GM18861 (cell line): ENCODE results near the gene BAZ2A.
A peak's percentile ranks its signal among the peaks of the same experiment; 100 is the strongest.
"Not testable (repeated sequence)": the region's sequence is repeated elsewhere in the genome, so short reads cannot be mapped to it uniquely, and the experiment has no call there.

Source experiments
- ATAC-seq: cut with Tn5 transposase; IDR thresholded peaks from one replicate; pipeline ENCODE4 v1.9.1; 2021; ENCODE audit not compliant: unreplicated experiment

Gene BAZ2A

GRCh38 chr12:56599797-56600196, 30.3 kb downstream of the BAZ2A start:
- no peak for ATAC-seq

GRCh38 chr12:56599041-56599440, 31.1 kb downstream of the BAZ2A start:
- no peak for ATAC-seq

GRCh38 chr12:56596815-56597214, 33.3 kb downstream of the BAZ2A start:
- no peak for ATAC-seq

GRCh38 chr12:56593909-56594621, 36.1 kb downstream of the BAZ2A start:
- no peak for ATAC-seq

DNA sequence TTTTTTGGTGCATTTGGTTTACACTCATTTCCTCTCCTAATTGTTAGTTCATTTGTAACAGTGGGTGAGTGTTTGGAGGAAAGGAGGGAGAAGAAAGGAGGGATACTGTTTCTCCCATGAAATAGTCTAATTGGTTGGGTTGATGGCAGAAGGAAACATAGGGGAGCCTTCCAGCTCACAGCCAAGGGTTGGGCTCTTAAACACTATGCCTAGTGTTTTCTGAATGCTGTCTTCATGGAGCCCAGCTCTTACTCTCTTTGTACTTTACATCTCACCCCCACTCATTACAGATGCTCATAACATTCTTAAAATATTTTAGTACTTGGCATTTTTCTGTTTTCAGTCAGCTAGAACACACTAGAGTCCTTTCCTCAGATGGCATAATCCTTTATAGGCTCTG, 38.2 kb downstream of the BAZ2A start:
- ATAC-seq, result no peak

GRCh38 chr12:56591126-56591525, 39.0 kb downstream of the BAZ2A start:
- ATAC-seq, result no peak

DNA sequence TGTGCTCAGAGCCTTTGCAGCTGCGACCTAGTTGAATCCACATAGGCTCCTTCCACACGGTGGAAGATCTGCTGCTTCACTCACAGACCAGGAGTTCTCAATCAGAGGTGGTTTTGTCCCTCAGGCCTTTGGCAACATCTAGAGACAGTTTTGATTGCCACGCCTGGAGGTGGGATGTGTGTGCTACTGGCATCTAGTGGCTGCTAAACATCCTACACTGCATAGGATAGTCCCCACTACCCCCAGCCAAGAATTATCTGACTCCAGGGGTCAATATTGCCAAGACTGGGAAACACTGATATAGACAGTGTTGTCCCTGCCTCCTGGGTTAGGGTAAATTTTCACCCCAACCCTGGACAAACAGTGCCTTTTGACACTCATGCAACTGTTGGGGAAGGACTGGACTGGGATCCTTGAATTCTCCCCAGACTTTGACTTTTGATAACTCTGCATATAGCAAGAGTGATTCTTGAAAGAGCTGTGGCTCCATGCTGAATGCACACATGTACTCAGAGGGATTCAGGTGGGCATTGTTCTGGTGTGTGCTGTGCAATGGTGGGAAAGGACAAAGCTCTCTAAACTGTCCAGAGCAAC, 39.8 kb downstream of the BAZ2A start:
- ATAC-seq, result no peak

DNA sequence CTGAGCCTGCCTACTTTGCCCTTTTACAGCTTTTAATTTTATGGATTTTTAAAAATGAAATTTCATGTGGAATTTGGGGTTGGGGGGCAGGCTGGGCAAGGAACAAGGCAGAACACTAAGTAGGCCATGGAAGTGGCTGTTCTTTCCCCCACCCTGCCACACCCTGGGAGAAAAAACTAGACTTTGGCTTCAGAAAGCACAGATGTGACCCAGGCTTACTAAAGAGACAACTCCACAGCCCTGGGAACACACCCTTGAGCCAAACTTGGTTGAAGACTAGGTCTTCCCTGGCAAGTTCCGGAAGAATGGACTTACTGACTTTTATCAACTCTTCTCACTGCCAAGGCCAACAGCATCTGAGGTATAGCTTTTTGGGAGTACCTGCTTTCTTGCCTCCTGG, 40.3 kb downstream of the BAZ2A start:
- no peak for ATAC-seq

- ATAC-seq, result no peak
These were observed 45.0 kb downstream of the BAZ2A start for GRCh38 chr12:56585098-56585497.

DNA sequence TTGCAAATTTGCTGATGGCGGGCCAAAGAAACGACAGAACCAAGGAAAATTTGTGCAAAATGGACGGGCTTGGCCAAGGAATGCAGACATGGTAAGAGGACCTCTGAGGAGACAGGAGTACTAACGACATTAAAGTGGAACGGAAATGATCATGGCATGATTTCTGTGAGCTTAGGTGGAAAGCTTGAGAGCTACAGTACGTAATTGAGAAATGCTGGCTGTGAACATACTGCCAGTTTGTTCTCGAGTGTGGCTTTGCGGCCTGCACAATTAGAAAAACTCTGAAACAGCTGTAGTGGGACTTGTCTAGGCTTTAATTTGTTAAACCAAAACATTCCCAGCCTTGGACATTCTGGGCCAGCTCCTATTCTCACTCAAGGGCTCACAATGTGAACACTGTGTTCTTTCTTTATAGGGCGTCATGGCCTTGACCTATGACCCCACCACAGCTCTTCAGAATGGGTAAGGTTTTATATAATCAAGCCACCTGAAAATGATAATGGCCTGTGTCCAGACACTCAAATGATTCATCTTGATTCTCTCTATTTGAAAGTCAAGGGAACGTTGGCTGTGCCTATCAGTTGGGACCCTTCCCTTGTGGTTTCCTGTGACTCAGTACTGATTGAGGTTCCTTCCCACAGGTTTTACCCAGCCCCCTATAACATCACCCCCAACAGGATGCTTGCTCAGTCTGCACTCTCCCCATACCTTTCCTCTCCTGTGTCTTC, 48.5 kb downstream of the BAZ2A start:
- ATAC-seq, result no peak

- no peak for ATAC-seq
These were observed 51.1 kb downstream of the BAZ2A start for GRCh38 chr12:56578983-56579546.

GRCh38 chr12:56577248-56577647, 52.9 kb downstream of the BAZ2A start:
- ATAC-seq, result not testable (repeated sequence)

DNA sequence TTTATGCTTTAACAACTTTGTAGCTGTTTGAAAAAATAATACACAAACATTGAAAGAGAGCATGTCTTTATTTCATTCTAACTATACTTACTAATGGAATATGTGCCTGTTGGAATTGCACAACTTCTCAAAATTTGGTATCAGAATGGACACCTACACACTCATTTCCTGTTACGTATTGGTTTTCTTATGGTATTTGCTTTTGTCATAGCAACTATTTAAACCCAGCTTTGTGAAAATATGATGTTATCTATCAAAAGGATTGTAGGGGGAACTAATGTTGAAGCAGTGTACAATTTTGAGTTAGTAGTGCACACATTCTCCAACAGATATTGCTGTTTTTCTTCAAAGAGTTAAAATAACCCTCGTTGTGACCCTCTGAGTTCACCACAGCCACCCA, 55.9 kb downstream of the BAZ2A start:
- no peak for ATAC-seq

- no peak for ATAC-seq
These were observed 57.8 kb downstream of the BAZ2A start for GRCh38 chr12:56572288-56572687.

DNA sequence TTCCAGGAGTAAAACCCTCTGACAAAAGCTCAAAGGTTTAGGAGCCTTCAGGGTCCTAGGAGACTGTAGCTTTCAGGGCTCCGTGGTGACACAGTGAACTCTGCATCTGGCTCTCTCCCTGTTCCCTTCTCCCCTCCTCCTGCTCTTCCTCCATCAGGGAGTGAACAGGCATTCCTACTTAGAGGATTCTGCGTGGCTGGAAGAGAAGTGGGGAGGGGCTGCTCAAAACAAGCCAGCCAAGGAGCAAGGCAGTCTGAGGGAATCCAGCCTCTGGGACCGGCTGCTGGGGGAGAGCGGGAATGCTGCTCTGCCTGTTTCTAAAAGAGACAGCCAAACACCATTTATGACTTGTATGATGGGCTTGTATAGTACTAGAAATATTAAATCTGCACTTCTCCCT, 59.0 kb downstream of the BAZ2A start:
- ATAC-seq, result no peak

- ATAC-seq, result no peak
These were observed 62.0 kb downstream of the BAZ2A start for GRCh38 chr12:56568146-56568545.

- ATAC-seq, result peak; percentile 46
These were observed 64.5 kb downstream of the BAZ2A start for GRCh38 chr12:56565510-56566101.

DNA sequence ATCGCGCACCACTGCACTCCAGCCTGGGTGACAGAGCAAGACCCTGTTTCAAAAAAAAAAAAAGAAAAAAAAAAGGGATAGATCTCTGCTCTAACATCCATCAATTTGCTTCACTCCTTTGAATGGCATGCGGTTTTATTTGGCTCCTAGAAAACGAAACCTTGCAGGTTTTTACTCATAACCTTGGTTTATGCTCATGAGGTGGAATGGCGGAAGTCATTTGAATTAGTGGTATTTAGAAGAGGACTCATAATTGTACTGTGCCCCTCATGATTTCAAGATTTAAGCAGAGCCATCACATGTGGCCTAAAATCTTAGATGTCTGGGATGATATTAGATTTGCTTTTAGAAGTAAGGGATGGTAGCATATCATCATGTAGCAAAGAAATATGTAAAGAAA, 79.1 kb downstream of the BAZ2A start:
- no peak for ATAC-seq

DNA sequence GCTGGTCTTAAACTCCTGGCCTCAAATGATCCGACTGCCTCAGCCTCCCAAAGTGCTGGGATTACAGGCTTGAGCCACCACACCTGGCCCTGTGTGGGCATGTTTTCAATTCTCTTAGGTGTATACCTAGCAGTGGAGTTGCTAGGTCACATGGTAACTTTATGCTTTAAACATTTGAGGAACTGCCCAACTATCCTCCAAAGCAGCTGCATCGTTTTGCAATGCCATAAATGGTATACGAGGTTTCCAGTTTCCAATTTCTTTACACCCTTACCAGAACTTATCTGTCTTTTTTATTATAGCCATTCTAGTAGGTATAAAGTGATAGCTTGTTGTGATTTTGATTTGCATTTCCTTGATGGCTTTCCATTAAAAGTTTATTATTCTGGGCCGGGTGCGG, 83.4 kb downstream of the BAZ2A start:
- no peak for ATAC-seq
